ENCODE data around the gene SEMA3C.
"Not testable (repeated sequence)": the region's sequence is repeated elsewhere in the genome, so short reads cannot be mapped to it uniquely, and the experiment has no call there.

SEMA3C gene

DNA sequence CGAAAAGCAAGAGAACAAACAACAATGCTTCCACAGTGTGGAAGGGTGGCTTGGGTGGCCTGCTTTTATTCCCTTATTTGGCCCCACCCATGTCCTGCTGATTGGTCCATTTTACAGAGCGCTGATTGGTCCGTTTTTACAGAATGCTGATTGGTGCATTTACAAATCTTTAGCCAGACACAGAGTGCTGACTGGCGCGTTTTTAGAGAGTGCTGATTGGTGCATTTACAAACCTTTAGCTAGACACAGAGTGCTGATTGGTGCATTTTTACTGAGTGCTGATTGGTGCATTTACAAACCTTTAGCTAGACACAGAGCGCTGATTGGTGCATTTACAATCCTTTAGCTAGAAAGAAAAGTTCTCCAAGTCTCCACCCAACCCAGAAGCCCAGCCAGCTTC is 8.1 kb upstream of the SEMA3C start:
- not testable (repeated sequence) for DNase-seq (ENCODE audit: low read depth)

DNA sequence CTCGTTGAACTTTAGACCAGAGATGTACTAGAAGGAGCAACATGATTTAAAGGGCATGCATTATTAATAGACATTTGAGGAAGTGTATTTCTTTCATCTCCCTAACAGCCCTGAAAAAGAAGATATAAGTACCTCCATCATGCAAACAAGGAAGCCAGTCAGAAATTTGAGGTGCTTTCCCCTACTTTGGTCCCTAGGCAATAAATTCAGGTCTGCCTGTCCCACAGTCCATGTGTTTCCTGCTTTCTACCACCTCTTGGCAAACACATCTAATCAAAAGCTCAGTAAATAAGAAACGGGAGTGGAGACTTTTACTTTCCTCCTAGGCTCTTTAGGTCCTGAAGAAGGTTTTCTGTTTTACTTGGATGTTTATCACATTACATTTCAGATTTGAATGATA is 5.2 kb upstream of the SEMA3C start:
- no peak for DNase-seq (ENCODE audit: low read depth)

DNA sequence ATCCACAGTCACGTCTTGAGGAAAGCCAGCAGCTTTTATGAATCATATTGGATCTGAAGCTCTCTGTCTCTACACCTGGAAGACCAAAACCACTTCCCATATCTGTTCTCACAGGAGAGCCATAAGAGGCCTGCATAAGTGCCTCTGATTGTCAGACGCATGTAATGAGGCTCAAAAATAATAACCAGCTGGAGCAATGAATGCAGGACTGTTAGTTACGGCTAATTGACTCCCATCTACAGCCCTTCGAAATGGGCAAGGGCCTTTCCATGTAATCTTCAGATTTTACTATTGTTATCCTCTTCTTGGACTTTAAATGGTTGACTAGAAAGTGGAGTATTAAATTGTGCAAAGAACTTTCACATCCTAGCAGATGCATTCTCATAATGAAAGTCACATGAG is 4.4 kb upstream of the SEMA3C start:
- no peak for DNase-seq (ENCODE audit: low read depth)

DNA sequence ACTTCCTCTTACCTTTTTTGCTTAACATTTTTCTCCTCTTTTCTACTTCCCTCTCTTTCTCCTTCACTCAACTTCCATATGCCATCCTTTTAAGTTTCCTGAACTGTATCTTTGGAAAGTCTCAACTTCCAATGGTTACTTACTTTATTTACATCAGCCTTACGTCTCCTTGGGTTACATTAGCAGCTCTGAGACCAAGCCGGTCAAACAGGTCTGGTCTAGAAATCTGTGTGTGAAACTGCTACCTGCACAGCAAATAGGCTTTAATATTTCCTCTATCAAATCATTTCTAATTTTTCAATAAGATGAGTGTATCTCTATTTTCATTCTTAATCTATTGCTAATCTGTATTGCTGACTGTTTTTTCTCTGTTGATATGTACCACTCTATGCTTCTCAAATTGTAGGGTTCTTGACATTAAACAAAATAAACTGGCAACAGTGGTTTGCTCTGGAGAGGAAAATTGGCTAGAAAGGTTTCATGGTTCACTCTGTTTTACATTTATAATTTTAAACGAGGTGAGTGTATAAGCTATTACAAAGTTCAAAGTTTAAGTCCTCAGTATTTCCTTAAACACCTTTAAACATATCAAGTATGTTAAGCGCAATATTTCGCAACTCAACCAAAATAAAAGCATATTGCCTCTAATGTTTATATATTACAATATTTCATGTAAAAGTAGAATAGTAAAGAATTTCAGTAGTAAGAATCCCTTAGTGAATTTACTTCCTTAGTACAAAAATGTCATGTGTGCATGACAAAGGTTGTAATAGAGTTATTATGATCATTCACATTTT is 3.6 kb upstream of the SEMA3C start:
- no peak for DNase-seq (ENCODE audit: low read depth)

DNA sequence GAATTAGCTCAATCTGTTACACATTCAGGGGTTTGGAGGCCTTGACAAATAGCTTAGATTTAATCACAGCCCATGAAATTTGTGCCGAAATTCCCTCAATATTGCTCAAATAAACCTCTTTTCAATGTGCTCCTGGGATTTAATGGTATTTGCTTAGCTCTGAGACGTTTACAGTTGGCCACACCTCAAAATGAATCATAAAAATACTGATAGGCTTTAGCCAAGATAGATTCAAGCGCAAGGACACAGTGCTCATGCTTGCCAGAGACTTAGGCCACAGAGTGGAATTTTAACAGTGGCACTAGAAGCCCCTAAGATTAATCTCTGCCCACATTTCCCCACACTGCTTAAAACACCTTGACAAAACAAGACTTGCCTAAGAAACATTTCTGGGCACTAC is 2.3 kb upstream of the SEMA3C start:
- DNase-seq (ENCODE audit: low read depth) = no peak

DNA sequence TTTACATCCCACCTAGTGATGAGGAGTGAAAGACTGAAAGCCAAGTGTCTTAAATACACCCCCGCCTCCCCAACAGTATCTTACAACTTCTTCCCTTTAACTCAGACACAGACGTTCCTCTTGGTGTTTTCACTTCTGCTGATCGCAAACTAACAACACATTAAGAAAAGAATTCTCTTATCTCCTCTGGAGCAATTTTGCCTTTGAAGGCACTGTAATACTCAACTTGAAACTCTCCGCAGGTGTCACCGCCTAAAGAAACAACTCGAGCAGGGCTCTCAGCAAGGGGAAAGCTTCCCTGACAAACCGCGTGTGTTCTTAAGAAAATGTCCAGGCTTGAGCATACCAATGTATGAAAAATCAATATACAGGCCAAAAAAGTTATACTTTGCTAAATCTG is 452 bp downstream of the SEMA3C start:
- no peak for DNase-seq (ENCODE audit: low read depth)

DNA sequence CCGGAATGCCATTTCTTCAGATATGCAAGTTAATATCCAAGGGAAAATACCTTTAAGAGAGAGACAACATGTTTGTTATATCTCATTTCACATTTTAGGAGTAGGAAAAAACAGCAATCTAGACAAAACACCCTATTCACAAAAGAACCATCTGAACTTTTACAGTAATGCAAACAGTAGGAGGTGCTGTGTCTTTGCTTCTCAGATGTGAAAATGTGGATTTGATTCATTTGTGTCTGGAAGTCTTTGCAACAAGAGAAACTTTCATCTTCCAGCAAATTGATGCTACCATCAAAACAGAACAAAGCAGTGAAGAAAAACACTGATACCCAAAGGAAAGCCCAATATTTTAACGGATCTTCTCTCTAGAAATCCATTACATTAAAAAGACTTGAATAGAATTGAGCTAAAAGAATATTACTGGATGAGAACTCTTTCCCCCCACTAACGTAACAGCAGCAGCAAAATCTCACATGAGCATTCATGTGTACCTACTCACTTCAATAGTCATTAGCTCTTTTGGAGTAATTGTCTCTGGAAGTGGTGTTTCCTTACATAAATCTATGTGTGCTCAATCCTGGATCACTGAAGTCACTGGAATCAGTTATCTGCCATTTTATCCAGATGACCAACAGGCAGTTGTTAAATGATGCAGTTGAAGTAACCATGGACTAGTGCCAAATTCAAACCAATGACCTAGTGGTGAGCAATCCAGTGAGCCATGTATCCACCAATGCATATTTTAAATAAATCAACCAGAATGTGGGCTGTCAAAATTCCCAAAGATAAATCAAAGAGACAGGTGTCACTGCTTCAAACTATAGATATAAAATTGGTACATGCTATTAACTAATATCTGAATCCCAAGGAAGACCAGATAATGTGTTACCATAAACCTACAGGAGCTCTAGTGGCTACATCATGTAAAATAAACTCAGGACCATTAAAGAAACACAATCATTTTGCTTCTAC is 1.8 kb downstream of the SEMA3C start:
- DNase-seq (ENCODE audit: low read depth) = peak; percentile 93

DNA sequence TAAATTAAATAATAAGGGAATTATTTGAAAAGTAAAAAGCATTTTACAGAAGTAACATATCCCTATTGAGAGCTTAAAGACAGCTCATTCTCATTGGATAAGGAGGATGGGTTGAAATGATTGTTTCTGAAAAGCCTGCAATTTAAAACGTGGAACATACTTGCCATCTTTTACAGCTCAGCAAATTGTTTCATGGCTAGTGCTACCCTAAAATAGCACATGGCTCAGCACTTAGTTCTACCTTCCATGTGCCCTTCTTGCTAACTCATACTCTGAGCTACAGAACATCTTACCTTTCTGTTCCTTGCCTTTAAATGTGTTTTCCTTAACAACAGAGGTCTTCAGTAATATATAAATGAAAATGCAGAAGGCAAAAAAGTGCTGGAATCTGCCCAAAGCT is 8.6 kb downstream of the SEMA3C start:
- DNase-seq (ENCODE audit: low read depth) = no peak

DNA sequence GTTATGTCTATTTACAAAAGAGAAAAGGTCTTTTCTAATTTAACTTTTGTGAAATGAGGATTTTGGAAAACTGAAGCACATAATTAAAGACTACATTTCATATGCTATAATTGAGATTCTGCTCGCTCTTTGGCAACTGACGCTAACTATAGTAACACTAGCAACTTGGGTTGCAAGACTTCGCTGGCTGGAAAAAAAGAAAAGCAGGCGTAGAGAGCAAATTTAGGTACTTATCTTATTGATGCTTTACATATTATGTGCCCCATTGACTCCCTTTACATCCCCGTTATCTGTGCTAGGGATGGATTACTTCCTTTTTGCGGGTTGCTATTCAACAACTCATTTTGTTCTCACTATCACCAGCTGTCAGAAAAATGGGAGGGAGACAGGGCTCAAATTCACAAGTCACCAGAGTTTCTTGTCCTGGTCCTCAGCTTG is 10.5 kb downstream of the SEMA3C start:
- no peak for DNase-seq (ENCODE audit: low read depth)

DNA sequence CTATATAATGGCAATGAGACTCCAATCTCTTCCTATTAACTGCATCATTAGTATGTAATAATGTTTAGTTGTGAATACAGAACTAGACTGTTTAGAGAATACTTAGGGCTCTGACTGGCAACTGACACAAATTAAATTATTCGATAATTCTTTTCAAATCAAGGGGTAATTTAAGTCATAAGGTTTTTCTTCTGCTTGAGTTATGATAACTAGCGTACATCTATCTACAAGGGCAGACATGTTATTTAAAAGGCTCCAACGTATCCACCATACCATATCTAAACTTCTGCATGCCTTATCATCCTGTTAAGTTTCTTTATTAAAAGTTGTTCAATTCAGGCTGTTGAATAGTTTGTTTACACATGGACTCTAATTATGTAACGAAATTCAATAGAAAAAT is 11.2 kb downstream of the SEMA3C start:
- DNase-seq (ENCODE audit: low read depth) = no peak

DNA sequence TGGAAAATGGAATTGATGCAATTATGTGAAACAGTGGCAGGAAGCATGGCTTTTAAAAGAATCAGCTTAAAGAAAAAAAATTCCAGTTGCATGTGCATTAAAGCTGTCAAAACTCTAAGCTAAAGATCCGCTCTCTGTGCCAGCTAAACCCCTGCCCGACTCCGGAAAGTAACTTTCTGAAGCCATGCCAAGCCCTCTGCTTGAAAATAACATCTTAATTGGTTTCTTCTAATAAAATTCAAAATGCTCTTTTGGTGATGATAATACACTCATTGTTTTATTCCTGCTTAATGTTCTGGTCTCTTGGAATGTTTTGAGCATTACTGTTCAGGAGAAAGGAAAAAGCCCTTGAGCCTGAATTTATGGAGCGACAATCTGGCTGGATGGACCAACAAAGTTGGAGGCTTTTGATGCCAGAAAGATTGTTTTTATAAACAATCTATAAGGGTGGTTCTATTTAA is 11.7 kb downstream of the SEMA3C start:
- no peak for DNase-seq (ENCODE audit: low read depth)

DNA sequence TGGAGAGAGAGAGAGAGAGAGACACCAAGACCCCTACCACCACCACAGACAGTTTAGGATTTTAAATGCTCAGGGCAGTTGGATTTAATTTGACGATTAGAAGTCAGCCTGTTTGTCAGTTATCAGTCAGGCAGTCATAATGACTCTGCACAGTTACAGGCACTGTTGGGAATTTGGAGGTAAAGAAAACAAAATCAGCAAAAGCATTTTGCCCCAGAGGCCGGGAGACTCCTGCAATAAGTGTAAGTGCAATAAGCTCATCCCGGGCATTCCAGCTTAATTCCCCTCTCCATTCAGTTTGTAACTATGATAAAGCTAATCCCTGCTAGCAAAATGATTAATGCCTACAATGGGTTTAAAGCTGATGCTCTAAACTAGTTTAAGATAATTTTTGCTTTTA is 13.5 kb downstream of the SEMA3C start:
- no peak for DNase-seq (ENCODE audit: low read depth)

DNA sequence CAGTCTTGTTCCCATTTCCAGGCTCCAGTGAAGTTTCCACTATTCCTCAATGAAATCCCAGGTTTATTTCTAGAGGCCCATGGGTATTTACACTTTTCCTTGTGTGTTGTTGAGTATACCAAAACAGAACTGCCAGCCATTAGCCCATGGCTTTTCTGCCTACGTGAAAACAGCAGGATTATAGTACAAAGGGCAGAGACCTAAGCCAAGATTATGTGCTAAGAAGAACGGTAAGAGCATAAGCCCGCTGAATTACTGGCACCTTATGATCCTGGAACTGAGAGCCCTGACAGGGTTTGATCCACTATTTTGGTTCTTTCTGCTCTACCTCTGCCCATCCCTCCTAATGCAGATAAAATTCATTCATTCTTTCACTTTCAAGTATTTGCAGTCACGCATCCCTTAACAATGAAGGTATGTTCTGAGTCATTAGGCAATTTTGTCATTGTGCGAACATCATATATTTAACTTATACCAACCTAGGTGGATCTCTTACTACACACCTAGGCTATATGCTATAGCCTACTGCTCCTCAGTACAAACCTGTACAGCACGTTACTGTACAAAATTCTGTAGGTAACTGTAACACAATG is 16.0 kb downstream of the SEMA3C start:
- DNase-seq (ENCODE audit: low read depth) = no peak

DNA sequence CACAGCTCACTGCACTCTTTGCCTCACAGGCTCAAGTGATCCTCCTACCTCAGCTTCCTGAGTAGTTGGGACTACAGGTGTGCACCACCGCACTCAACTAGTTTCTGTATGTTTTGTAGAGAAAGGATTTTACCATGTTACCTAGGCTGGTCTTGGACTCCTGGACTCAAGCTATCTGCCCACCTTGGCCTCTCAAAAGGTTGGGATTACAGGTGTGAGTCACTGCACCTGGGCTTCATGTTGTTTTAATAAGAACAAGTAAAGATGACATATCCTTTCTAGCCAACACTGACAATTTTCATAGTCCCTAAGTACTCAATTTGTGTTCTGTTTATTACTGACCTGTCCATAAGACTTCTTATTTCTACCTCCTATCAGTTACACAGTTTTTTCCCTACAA is 16.8 kb downstream of the SEMA3C start:
- DNase-seq (ENCODE audit: low read depth) = no peak

DNA sequence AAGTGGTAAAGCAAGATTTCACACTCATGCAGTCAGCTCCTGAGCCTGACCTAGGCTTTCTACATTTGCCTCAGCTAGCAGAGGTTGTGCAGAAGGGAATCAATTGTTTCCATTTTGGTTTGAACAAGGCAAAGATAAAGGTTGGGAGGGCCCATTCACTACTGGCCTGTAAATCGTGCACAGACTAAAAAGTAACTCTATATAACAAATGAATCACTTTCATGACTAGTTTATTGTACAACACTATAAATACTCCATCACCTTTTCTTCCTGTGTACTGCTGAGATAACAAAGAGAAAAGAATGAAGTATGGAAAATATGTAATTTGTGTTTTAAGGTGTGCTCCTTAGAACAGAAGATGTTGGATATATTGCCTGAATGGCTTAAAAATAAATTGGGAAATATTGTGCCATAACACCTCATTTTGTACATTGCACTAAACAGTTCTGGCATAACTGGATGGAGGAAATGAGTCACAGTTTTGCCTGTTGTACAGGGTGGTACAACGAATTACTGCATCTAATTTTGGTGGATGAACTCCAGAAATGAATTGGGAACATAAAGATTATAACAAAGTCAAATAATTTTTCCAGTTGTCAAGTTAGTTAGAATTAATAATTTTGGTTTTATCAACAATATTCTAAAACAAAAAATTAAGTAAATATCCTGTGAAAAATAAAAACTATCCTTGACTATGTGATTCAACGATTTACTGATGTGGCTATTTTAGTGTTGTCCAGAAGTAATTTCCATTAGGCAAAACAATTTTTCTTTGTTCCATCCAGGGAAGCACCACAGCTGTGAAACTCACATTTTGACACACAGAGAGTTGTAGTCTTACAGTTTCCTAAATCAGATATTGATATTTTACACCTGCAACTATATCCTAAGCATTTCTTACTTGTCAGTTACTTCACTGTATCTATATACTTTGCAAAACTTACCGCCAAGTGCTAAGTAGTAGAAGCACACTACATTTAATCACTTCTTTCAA is 18.0 kb downstream of the SEMA3C start:
- DNase-seq (ENCODE audit: low read depth) = no peak

DNA sequence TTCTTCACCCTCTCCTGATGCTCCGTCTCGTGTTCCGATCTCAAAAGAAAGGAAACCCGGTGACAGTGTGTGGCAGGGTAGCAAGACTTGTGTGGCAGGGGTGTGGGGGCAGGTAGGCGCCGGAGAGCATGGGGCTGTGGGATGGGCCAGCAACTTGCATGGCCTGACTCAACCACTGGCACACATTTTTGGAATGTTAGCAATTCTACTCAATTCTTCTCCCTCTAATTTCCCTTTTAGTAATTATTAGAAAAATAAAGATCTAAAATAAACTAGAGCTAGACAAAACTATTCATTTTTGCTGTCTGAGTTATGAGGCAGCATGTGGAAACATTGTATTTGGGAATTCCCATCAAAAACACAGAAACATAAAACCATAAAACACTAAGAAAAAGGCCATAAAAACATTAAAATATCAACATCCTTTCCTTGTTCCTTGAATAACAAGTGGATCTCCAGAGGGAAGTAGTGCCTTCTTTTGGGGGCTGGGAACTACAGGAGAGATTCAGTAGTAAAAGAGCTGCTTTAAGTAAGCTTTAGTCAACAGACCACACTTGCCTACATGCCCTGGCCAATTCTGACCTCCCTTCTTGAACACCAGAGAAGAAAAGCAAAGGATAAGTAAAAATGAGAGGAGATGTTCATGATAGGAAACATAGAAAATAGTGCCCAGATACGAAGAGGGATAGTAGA is 21.8 kb downstream of the SEMA3C start:
- DNase-seq (ENCODE audit: low read depth) = no peak

DNA sequence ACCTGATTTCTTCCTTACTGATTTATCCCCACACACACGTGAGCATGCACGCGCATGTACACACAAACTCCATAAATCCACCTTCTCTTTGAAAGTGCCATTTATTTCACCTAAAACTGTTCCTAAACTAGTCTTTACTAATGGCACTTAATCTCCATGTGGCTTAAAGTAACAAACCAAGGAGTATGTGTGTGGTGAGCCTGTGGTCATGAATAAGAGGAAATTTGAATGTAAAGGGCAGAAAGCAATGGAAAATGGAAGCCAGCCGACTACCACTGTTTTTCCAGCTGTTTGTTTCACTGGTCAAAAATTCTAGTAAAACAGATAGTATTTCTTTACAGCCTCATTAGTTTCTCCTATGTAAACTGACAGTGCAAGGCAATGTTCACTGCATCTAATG is 23.8 kb downstream of the SEMA3C start:
- DNase-seq (ENCODE audit: low read depth) = no peak

DNA sequence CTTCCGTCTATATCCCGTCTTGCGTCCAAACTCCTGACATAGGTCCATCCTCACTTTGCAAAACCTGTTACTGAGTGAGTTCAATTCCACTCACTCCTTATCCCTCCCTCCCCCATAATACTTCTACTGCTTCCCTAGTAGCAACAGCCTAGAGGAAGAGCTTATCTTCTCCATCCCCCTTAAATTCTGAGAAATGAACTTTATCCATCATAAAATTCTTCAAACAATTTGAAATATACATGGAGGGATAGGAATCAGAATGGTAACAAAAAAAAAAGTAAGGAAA is 27.6 kb downstream of the SEMA3C start:
- DNase-seq (ENCODE audit: low read depth) = no peak

DNA sequence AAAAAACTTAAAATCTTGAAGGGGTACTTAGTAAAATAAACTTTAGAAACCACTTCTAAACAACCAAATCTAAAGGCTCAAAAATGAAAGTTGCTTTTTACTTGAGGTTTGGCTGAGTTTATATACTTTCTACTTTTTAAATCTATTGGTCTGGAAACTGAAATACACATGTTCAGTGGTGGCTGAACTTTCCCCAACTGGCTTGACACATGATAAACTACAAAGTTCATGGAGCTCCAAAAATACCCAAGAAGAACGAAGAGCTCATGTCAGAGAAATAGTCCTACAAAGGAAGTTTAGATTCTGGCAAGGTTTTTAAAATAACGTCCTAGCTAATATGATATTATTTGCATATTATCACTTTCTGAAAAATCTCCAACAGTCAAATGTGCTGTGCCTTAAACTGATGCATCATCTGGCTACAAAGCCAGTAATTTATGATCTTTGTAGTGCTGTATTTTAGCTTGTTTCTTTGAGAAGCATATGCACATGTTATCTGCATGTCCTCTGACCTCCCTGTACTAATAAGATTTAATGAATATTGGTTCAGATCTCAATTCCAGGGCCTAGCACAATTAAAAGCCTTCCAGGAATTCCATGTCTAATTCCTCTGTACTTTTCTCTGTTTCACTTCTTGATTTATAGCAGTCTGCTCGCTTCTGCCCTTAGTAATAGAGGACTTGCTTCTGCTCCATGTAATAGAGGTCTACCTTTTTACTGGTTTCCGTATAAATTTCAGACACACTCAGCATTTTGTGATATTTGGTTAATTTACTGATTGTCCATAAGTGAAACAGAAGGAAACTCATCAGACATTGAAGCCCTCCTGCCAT is 28.2 kb downstream of the SEMA3C start:
- DNase-seq (ENCODE audit: low read depth) = no peak

DNA sequence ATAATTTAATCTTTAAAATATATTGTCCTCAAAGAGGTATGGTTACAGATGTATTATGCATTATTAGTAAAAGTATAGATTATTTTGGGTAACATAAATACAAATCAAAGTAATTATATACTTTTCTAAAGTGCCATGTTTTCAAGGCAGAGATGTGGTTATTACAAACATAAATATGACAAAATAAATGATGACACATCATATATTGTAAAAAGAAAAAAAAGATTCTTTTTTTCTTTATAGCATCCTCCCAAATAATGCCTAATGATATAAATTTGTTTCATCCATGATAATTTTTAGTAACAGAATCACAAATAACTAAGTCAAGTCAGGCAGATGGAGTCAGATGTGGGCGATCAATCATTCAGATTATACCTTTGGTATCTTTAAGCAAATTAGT is 29.3 kb downstream of the SEMA3C start:
- DNase-seq (ENCODE audit: low read depth) = no peak
